ENCODE data around the gene IP6K1.
"Not testable (repeated sequence)": the region's sequence is repeated elsewhere in the genome, so short reads cannot be mapped to it uniquely, and the experiment has no call there.

Gene IP6K1

DNA sequence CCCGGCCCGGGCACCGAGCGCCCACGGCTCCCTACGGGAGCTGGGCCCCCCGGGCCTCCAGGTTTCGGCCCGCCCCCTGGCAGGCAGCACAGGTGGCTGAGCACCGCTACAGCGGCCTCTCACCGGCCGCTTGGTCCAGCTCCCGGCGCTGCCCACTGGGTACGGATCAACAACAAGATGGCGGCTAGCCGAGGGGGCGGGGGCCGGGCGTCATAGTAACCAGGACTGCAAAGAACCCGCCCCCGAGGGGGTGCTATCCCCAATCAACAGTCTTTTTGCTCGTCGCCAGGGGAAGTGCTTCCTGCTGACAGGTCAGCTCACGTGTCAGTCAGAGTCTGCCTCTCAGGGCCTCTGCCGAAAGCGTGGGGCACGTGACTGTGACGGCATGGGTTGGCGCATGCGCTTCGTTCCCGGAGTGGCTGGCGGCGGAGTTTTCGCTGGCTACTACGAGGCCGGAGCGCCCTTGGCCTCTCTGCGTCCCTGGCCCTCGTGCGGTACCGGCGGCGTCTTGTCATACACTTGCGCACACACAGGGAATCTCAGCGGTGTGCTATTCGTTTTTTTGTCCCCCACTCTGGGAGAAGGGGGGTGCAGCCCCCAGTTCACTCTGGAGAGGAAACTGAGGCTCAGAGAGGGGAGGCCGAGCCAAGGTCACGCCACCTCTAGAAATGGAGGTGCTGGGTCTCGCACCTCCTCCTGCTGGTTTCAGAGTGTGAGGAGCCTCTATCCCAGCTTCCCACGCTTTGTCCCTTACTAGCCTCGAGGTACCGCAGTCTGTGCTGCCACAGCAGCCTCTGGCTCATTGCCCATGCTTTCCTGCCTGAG, at the start of gene IP6K1:
Gene IP6K1, minus strand, starts transcription at position 186 of the 825 bp plus-strand sequence. CDS start 38,502 bp downstream, outside the sequence.
- DNase-seq = peak; percentile 98

- DNase-seq = no peak
These were observed 45.0 kb upstream of the IP6K1 start for GRCh38 chr3:49831341-49831740.

GRCh38 chr3:49826016-49826415, 39.7 kb upstream of the IP6K1 start:
- DNase-seq = no peak

GRCh38 chr3:49823131-49823530, 36.8 kb upstream of the IP6K1 start:
- DNase-seq = not testable (repeated sequence)

DNA sequence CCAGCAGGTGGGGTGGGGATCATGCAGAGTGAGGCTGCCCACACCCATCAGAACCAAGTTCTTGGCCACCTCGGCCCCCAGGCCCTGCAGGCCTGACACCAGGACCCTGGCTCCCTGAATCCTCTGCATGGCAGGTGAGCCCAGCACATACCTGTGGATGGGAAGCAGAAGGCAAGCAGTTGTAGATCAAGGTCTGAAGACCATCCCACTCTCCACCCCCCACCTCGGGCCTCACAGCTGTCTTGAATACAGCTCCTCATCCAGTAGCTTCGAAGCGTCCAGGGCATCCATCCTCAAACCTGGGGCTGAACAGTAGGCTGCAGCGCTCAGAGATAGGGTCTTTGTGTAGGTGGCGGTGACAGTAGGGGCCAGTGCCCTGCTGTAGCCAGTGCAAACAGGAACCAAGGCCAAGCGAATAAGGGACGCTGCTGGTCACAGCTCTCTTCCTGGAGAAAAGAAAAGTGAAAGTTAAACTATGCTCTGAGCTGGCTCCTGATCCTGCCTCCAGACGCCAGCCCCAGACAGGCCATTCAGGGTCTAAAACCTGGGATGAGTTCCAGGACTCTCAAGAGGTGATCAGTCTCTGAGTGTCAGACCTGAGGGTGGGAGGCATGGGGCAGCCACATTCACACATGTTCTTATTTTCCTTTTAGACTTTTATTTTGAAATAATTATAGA, 27.3 kb upstream of the IP6K1 start, which contains the start of gene UBA7:
Gene UBA7, minus strand, starts transcription at position 457 of the 678 bp plus-strand sequence. Its CDS starts 166 bp downstream, at position 291.
- no peak for DNase-seq

DNA sequence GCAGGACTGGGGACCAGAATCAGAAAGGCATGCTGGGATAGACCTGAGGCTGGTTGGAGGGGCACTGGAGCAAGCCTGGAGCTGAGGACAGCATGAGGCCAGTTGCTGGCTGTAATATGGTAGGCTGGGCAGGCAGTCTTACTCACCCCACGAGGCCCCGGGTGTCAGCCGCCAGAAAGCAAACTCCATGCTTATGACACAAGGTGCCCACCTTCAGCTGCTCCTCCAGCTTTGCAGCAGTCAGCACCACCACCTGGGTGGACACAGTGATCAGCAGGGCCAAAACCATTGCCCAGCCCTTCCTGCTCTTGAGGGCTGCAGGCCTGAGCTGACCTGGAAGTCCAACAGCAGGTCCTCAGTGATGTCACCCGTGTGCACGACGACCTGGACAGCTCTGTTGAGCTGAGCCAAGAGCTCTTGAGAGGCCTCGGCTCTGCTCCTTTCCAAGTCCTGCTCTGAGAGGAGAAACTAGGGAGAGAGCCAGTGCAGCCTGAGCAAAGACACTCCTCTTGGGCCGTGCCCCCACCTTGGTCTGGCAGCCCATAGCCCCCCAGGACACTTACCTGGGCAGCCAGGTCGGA, 26.7 kb upstream of the IP6K1 start:
- no peak for DNase-seq

GRCh38 chr3:49807431-49808114, 21.2 kb upstream of the IP6K1 start:
- DNase-seq = no peak

GRCh38 chr3:49806850-49807249, 20.5 kb upstream of the IP6K1 start:
- DNase-seq = no peak

DNA sequence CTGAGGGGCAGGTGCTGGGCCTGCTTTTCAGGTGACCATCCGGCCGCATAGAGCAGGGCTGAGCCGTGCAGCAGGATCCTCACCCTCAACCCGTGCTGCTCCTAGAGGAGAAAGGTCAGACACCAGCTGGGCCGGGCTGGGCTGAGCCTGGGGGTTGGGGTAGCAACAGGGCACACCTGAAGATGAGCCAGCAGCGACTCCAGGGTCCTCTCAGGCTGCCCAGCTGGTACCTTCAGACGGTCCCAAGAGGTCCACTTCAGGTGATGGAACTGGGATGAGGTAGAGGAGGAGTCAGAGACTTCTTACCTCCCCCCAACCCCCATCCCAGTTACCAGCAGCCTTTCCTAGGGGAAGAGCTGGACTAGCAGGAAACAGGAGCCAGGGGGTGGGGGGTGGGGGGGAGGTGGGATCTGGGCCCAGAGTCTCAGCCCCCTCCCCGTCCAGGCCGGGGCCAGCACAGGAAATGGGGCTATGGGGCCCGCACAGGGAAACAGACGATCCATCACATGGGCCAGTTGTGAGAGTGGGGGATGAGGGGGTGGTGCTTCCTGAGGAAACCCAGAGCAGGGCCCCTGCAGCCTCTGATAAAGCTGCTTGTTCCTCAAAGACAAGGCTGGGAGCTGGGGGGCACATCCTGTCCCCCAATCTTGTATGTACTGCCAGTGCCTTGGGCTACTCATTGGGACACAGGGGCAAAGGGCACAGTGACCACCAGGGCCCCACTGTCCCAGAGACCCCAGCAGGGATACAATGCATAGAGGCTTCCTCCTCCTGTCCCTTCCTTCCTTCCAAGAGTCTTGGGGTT, 19.8 kb upstream of the IP6K1 start:
- no peak for DNase-seq

DNA sequence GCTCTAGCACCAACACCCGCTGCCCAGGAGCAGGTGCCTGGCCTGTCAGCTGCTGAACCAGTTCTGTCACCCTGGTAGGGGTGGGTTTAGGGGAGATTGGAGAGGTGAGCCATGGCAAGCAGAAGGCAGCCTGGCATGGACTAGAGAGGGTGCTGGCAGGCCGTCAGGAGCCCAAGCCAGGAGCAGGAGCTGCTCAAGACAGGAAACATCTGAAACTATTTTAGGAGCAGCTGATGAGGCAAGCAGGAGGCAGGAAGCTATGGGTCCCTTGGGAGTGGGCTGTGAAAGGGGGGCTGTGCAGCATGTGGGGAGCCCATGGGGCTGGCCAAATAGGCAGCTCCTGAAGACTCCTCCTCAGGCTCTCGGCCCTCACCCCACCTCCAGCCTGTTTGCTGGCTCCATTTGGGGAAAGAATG, 19.0 kb upstream of the IP6K1 start:
- no peak for DNase-seq

DNA sequence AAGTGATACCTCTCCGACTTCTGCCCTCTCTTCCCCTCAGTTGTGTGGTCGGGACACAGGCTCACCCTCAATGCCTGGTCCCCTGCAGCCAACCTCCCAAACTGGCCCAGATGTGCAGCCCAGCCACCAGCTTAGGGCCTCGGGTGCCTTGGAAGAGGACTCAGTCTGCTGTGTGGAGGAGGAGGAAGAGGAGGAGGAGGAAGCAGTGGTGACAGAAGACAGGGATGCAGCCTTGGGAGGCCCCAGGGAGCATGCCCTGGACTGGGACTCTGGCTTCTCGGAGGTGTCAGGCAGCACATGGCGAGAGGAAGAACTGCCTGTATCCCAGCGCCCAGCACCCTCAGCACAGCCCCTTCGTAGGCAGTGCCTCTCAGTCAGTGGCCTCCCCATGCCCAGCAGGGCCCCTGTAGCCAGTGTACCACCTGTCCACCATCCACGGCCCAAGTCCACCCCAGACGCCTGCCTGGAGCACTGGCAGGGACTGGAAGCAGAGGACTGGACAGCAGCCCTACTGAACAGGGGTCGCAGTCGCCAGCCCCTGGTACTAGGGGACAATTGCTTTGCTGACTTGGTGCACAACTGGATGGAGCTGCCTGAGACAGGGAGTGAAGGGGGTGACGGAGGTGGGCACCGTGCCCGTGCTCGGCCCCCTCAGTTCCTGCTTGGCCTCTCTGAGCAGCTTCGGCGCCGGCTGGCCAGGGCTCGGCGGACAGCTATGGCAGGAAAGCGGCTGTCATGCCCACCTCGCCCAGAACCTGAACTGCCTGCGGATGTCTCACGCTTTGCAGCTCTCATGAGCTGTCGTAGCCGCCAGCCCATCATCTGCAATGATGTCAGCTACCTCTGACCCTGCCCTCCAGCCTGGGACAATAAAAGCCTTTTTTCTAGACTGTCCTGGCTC, 18.0 kb upstream of the IP6K1 start:
- DNase-seq = no peak

GRCh38 chr3:49803465-49804140, 17.3 kb upstream of the IP6K1 start:
- no peak for DNase-seq

GRCh38 chr3:49802719-49803464, 16.6 kb upstream of the IP6K1 start, which contains the start of gene INKA1:
Gene INKA1, plus strand, starts transcription at chr3:49803261. Its CDS starts 132 bp downstream, at chr3:49803393.
- DNase-seq = peak; percentile 64

- no peak for DNase-seq
These were observed 14.8 kb upstream of the IP6K1 start for GRCh38 chr3:49801160-49801559.

GRCh38 chr3:49799761-49800160, 13.4 kb upstream of the IP6K1 start, which contains the start of gene CDHR4:
Gene CDHR4, minus strand, starts transcription at chr3:49799873. Its CDS starts 61 bp downstream, at chr3:49799812.
- no peak for DNase-seq

DNA sequence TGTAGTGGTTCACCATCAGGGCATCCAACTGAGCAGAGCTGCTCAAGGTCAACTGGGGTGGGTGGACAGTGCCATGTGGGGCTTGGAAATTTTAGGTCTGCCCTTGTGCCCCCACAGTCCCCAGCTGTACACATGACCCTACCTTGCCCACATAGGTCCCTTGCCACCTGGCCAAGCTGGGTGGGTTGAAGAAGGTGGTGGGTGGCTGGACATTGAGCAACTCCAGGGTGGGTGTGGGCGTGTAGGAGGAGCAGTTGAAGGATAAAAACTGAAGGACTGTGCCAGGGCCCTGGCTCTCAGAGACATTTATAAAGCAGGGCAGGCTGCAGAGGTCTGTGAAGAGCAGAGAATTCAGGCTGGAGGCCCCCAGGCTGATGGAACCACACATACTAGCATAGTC, 12.8 kb upstream of the IP6K1 start:
- no peak for DNase-seq

GRCh38 chr3:49794926-49795905, 8.9 kb upstream of the IP6K1 start:
- no peak for DNase-seq

DNA sequence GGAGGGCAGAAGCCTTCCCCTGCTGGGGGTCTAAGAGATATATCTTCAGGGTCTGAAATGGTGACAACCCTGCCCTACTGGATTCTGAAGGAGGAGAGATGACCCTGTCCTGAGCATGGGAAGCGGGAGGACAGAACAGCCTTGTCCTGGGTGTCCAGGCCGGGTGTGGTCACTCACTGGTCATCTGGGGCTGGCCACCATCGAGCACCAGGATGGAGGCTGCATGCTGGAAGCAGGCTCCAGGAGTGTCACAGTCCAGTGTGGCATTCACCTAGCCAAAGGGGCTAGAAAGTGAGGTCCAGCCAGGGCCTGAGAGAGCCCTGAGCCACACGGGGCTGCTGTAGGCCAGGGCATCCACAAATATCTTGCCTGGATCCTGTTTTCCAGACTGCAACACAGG, 8.1 kb upstream of the IP6K1 start:
- DNase-seq = no peak
